Left ventricle myocardium inferior (tissue), 1 donor: ENCODE data around the gene PDE11A. TPM values are rescaled to one million over a fixed set of nuclear protein-coding genes. Genes with fewer than 3 reads are reported as not detected.

Source experiments
- DNase-seq: peaks from one replicate; pipeline ENCODE4 v3.0.0-alpha.2; 2020
- H3K27ac ChIP-seq: fragments of 200-600 bp; replicated peaks from 2 replicates; pipeline ENCODE4 v1.8.0; 2021
- H3K27me3 ChIP-seq: fragments of 200-600 bp; 2 replicates; pipeline ENCODE4 v1.8.0; 2021; ENCODE audit warnings: low read depth
- H3K36me3 ChIP-seq: fragments of 200-600 bp; 2 replicates; pipeline ENCODE4 v1.8.0; 2021
- H3K4me1 ChIP-seq: fragments of 200-600 bp; 2 replicates; pipeline ENCODE4 v1.8.0; 2021
- H3K4me3 ChIP-seq: fragments of 200-600 bp; 2 replicates; pipeline ENCODE4 v1.8.0; 2021; ENCODE audit warnings: mild to moderate bottlenecking, moderate library complexity
- H3K9me3 ChIP-seq: fragments of 200-600 bp; replicated peaks from 2 replicates; pipeline ENCODE4 v1.8.0; 2021
- intact Hi-C: fragments of 100-400 bp; cut with micrococcal nuclease; formaldehyde crosslinking; loops from one replicate; pipeline ENCODE4 v1.11.0; 2022
- total RNA-seq: library from RNA; stranded (reverse); fragmentation: NEBNext Ultra II Directional; extraction: Animal tissue kit (Norgen Biotek cat#: 25700); gene quantifications from one replicate; pipeline ENCODE4 v1.2.1, GENCODE V29; 2021
- TF ChIP-seq, protein P1 (sequence below): fragments of 200-600 bp; IDR thresholded peaks from 2 replicates; pipeline ENCODE4 v1.8.0; 2021; ENCODE audit warnings: antibody characterized with exemption, mild to moderate bottlenecking, borderline replicate concordance
- donor health status: DM: no; HTN: yes; CAD: no; lungs with severe emphysema.

The PDE11A gene
- total RNA-seq, 1 donor from 2014 or later: 2.5 TPM

DNA sequence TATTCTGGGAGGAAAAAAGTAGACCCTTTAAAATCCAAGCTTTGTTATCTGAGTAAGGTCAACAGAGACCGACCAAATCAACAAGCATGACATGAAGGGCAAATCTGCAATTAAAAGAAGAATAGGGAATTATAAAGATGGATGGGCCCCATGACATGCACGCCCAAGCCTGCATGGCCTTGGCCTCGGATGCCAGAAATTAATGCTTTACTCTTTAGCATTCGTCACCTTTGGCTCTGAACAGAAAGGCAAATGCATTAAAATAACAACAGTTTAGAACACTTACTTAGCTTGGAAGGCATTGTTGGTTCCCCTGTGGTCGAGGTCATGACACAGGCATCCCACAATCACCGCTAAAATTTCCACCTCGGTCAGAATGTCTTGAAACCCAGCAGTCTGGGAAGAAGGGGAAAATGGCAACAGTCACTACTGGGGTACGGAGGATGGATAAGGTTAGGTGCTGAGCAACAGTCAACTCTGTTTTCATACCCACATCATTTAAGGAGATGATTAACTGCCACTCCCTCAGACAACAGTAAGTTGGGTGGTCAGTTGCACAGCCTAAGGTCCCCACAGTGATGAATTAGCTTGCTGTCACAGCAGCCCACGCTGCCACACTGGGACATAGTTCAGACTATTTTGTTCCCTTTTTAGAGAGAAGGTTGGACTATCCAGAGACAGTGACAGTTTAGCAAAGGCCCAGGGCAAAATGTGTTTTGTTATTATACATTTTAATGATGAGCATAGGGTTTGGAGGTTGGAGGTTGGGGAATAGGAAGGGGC is 360.9 kb downstream of the PDE11A start:
- intact Hi-C loops: no loop called here
- H3K9me3 ChIP-seq: no peaks in the 10 kb centered on the region
- H3K36me3 ChIP-seq: no peaks in the 10 kb centered on the region
- no peak overlapping the region for H3K27ac ChIP-seq
- H3K4me3 ChIP-seq: no peak overlapping the region
- TF ChIP-seq, protein P1, sequence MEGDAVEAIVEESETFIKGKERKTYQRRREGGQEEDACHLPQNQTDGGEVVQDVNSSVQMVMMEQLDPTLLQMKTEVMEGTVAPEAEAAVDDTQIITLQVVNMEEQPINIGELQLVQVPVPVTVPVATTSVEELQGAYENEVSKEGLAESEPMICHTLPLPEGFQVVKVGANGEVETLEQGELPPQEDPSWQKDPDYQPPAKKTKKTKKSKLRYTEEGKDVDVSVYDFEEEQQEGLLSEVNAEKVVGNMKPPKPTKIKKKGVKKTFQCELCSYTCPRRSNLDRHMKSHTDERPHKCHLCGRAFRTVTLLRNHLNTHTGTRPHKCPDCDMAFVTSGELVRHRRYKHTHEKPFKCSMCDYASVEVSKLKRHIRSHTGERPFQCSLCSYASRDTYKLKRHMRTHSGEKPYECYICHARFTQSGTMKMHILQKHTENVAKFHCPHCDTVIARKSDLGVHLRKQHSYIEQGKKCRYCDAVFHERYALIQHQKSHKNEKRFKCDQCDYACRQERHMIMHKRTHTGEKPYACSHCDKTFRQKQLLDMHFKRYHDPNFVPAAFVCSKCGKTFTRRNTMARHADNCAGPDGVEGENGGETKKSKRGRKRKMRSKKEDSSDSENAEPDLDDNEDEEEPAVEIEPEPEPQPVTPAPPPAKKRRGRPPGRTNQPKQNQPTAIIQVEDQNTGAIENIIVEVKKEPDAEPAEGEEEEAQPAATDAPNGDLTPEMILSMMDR: no peak
- H3K4me1 ChIP-seq: peaks cover 10% of the 10 kb centered on the region
- no peak for DNase-seq
- H3K27me3 ChIP-seq: no peaks in the 10 kb centered on the region

GRCh38 chr2:177710889-177711288 is 361.7 kb downstream of the PDE11A start:
- no peak for DNase-seq
- H3K36me3 ChIP-seq: no peaks in the 10 kb centered on the region
- intact Hi-C loops: no loop called here
- no peak overlapping the region for H3K4me3 ChIP-seq
- no peaks in the 10 kb centered on the region for H3K9me3 ChIP-seq
- H3K27ac ChIP-seq: no peak overlapping the region
- TF ChIP-seq, protein P1: no peak
- H3K27me3 ChIP-seq: no peaks in the 10 kb centered on the region
- H3K4me1 ChIP-seq: peaks cover 10% of the 10 kb centered on the region

DNA sequence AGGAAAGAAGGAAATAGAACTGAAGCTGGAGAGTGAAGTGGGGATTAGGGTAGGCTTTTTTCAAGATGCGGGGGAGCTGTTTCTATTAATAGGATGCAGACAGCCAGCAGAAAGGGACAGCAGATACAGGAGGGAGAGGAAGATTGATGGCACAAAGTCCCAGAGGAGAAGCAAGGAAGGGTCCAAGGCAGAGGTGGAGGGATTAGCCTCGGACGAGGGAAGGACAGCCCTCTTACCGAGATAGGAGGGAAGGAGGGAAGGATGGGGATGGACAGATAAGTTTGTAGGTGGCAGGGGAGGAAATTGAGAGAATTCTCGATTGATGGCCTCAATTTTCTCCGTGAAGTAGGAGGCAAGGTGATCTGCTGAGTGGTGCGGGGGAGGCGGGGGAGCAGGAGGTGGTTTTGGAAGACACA is 362.6 kb downstream of the PDE11A start:
- Histone ChIP-seq H3K4me1 (peaks cover 10% of the 10 kb centered on the region), H3K27ac (no peak overlapping the region), H3K27me3 (no peaks in the 10 kb centered on the region), H3K4me3 (no peak overlapping the region), H3K9me3 (no peaks in the 10 kb centered on the region), H3K36me3 (no peaks in the 10 kb centered on the region)
- intact Hi-C loops: no loop called here
- DNase-seq: no peak
- TF ChIP-seq, protein P1: no peak

DNA sequence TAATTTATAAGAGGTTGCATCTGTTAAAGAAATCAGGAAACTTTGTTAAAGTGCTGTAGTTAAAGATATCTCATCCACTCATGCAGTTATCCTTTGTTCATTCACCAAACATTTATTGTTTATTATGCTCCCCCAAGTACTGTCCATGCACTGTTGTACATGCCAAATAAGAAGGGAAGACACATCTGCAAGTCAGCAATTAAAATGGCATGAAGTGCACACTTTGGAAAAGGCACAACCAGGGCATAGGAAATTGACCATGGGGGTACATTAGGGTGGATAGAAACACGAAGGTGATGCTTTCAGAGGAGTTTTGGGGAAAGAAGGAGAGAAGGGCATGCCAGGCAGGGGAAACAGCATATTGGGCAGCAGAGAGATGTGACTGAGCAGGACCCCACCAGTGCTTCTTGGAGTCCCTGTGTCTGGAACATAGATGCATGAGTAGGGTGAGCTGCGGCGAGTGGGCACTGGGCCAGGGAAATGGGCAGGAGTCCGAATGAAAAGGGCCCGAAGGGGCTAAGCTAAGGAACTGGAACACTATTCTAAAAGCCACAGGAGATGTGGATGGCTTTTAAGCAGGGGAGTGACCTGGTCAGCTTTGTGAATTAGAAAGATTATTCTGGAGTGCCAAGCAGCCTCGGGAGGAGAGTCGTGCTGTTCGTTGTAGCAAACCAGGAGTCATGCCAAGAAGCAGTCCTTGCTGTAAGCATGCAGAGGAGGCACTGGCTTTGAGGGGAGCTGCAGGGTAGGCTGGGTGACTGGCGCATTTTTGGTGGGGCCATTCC is 363.7 kb downstream of the PDE11A start:
- TF ChIP-seq, protein P1: no peak
- intact Hi-C loops: no loop called here
- Histone ChIP-seq H3K36me3 (no peaks in the 10 kb centered on the region), H3K27me3 (no peaks in the 10 kb centered on the region), H3K27ac (no peak overlapping the region), H3K4me1 (peaks cover 10% of the 10 kb centered on the region), H3K4me3 (no peak overlapping the region), H3K9me3 (no peaks in the 10 kb centered on the region)
- no peak for DNase-seq

GRCh38 chr2:177708106-177708505 is 364.5 kb downstream of the PDE11A start:
- Histone ChIP-seq H3K9me3 (no peaks in the 10 kb centered on the region), H3K27ac (no peak overlapping the region), H3K4me1 (peaks cover 10% of the 10 kb centered on the region), H3K36me3 (no peaks in the 10 kb centered on the region), H3K4me3 (no peak overlapping the region), H3K27me3 (no peaks in the 10 kb centered on the region)
- intact Hi-C loops: no loop called here
- TF ChIP-seq, protein P1: no peak
- DNase-seq: no peak
